Esophagus (tissue), 2 donors: ENCODE measurements around the gene MFN2. TPM values are rescaled to one million over a fixed set of nuclear protein-coding genes. Genes with fewer than 3 reads are reported as not detected.

ENCODE experiments used
- H3K27ac ChIP-seq, 2 donors: one replicate each; pipeline ENCODE4 v1.5.1; 2013; ENCODE audit warnings: low read depth in 2 of 2, mild to moderate bottlenecking in 2 of 2, inconsistent platforms in 1 of 2, low read length in 1 of 2, moderate library complexity in 1 of 2
- H3K27me3 ChIP-seq, 2 donors: one replicate each; pipeline ENCODE4 v1.6.1; 2013; ENCODE audit warnings: low read length in 2 of 2, control low read depth in 1 of 2, mild to moderate bottlenecking in 1 of 2; ENCODE audit not compliant: insufficient read depth in 2 of 2, control insufficient read depth in 1 of 2
- H3K36me3 ChIP-seq, 2 donors: one replicate each; pipeline ENCODE4 v1.6.1; 2013; ENCODE audit warnings: low read length in 1 of 2; ENCODE audit not compliant: control insufficient read depth in 2 of 2, insufficient read depth in 2 of 2
- H3K4me1 ChIP-seq, 2 donors: one replicate each; pipeline ENCODE4 v1.6.1; 2013; ENCODE audit warnings: low read length in 1 of 2; ENCODE audit not compliant: control insufficient read depth in 2 of 2, insufficient read depth in 2 of 2
- H3K4me3 ChIP-seq, 2 donors: one replicate each; pipeline ENCODE4 v1.5.1; 2013; ENCODE audit warnings: low read length in 2 of 2, mild to moderate bottlenecking in 2 of 2, low read depth in 1 of 2, moderate library complexity in 1 of 2
- H3K9me3 ChIP-seq, 2 donors: one replicate each; pipeline ENCODE4 v1.6.1; 2013; ENCODE audit warnings: mild to moderate bottlenecking in 2 of 2, low read depth in 1 of 2, low read length in 1 of 2, moderate library complexity in 1 of 2; ENCODE audit not compliant: control insufficient read depth in 2 of 2, insufficient read depth in 1 of 2
- WGBS, 2 donors: extraction: QIAGEN DNeasy Blood & Tissue Kit; methylation state at CpG; one replicate each; pipeline ENCODE4 v1.1.7; 2013; 5-methylcytosine and 5-hydroxymethylcytosine counted together
- polyA plus RNA-seq, 2 donors: library from polyadenylated mRNA; stranded (reverse); fragments of 200-250 nt; gene quantifications; one replicate each; pipeline ENCODE4 v1.2.3, GENCODE V29; 2013
- donor health status: healthy with polysubstance abuse.
- donor health status: Bipolar disorder and iron deficiency.

MFN2 gene
- polyA plus RNA-seq, 2 donors: 31.8 to 50.7 TPM

GRCh38 chr1:12059722-12060464 is 79.6 kb downstream of the MFN2 start:
- H3K36me3 ChIP-seq: no peaks in the 10 kb centered on the region
- H3K27me3 ChIP-seq: peaks cover 0 to 11% of the 10 kb centered on the region in 2 donors
- H3K4me1 ChIP-seq: peaks cover 4 to 9% of the 10 kb centered on the region in 2 donors
- H3K9me3 ChIP-seq: peaks cover 3 to 5% of the 10 kb centered on the region in 2 donors
- 47 to 58% methylated on average over 7 of the region's 7 CpGs for WGBS, 2 donors
- no peak overlapping the region for H3K4me3 ChIP-seq
- H3K27ac ChIP-seq: no peak overlapping the region

- H3K36me3 ChIP-seq: no peaks in the 10 kb centered on the region
- H3K9me3 ChIP-seq: peaks cover 3 to 5% of the 10 kb centered on the region in 2 donors
- 97 to 100% methylated on average over 3 of the region's 3 CpGs for WGBS, 2 donors
- no peak overlapping the region for H3K4me3 ChIP-seq
- peaks cover 4 to 9% of the 10 kb centered on the region in 2 donors for H3K4me1 ChIP-seq
- peaks cover 0 to 11% of the 10 kb centered on the region in 2 donors for H3K27me3 ChIP-seq
- no peak overlapping the region for H3K27ac ChIP-seq
These were observed 80.3 kb downstream of the MFN2 start for GRCh38 chr1:12060500-12060899.

Other genes starting within 250 kb of the MFN2 start
- 10 to 100 TPM; 23.7 to 34.6 TPM for gene AGTRAP, start 244.3 kb upstream of the MFN2 start, polyA plus RNA-seq
- 1 to 10 TPM in 1 of 2 donors, under 1 TPM in 1; 0.98 to 1.3 TPM for gene C1orf167, start 218.3 kb upstream of the MFN2 start, polyA plus RNA-seq
- 1 to 10 TPM; 8.2 to 9.4 TPM for gene MTHFR, start 174.5 kb upstream of the MFN2 start, polyA plus RNA-seq
- gene CLCN6, start 174.3 kb upstream of the MFN2 start, polyA plus RNA-seq: 1 to 10 TPM; 4.9 to 9.1 TPM
- gene NPPA, start 132.7 kb upstream of the MFN2 start, polyA plus RNA-seq: under 1 TPM; 0.11 to 0.63 TPM
- under 1 TPM; 0.66 to 0.83 TPM for gene NPPB, start 121.5 kb upstream of the MFN2 start, polyA plus RNA-seq
- gene KIAA2013, start 54.0 kb upstream of the MFN2 start, polyA plus RNA-seq: 10 to 100 TPM; 16.6 to 28.5 TPM
- 10 to 100 TPM; 17.1 to 18.2 TPM for gene PLOD1, start 45.7 kb upstream of the MFN2 start, polyA plus RNA-seq
- 10 to 100 TPM; 15.0 to 16.2 TPM for gene MIIP, start 39.1 kb downstream of the MFN2 start, polyA plus RNA-seq
- under 1 TPM; 0.14 TPM for gene TNFRSF8, start 82.9 kb downstream of the MFN2 start, polyA plus RNA-seq
- gene TNFRSF1B, start 186.5 kb downstream of the MFN2 start, polyA plus RNA-seq: 1 to 10 TPM; 1.8 to 3.4 TPM
- gene VPS13D, start 249.6 kb downstream of the MFN2 start, polyA plus RNA-seq: 10 to 100 TPM; 26.3 to 36.9 TPM